GM19463 (cell line): ENCODE data around the gene PSMA3.
A peak's percentile ranks its signal among the peaks of the same experiment; 100 is the strongest.

Experiments
- ATAC-seq: cut with Tn5 transposase; IDR thresholded peaks from one replicate; pipeline ENCODE4 v1.9.1; 2021; ENCODE audit warnings: mild to moderate bottlenecking, moderate library complexity; ENCODE audit not compliant: unreplicated experiment

The PSMA3 gene

GRCh38 chr14:58270628-58271027 lies 26.0 kb downstream of the PSMA3 start:
- no peak for ATAC-seq

GRCh38 chr14:58272588-58273372 lies 28.1 kb downstream of the PSMA3 start:
- ATAC-seq: no peak

GRCh38 chr14:58274881-58275280 lies 30.2 kb downstream of the PSMA3 start:
- ATAC-seq: no peak

GRCh38 chr14:58275527-58276190 lies 31.0 kb downstream of the PSMA3 start:
- no peak for ATAC-seq

GRCh38 chr14:58276208-58276607 lies 31.6 kb downstream of the PSMA3 start:
- ATAC-seq: no peak

- no peak for ATAC-seq
Measured at GRCh38 chr14:58278177-58278576, 33.5 kb downstream of the PSMA3 start.

GRCh38 chr14:58280954-58281787 lies 36.5 kb downstream of the PSMA3 start:
- peak; percentile 56 for ATAC-seq

- no peak for ATAC-seq
Measured at GRCh38 chr14:58281969-58282368, 37.3 kb downstream of the PSMA3 start.

- no peak for ATAC-seq
Measured at GRCh38 chr14:58282925-58283593, 38.4 kb downstream of the PSMA3 start.

- no peak for ATAC-seq
Measured at GRCh38 chr14:58283730-58284129, 39.1 kb downstream of the PSMA3 start.

GRCh38 chr14:58285132-58285531 lies 40.5 kb downstream of the PSMA3 start:
- ATAC-seq: no peak

- no peak for ATAC-seq
Measured at GRCh38 chr14:58287607-58288042, 43.0 kb downstream of the PSMA3 start.

GRCh38 chr14:58288106-58288792 lies 43.6 kb downstream of the PSMA3 start:
- ATAC-seq: no peak

GRCh38 chr14:58291646-58292045 lies 47.0 kb downstream of the PSMA3 start:
- no peak for ATAC-seq

- ATAC-seq: no peak
Measured at GRCh38 chr14:58292187-58292586, 47.5 kb downstream of the PSMA3 start.

GRCh38 chr14:58294201-58294600 lies 49.6 kb downstream of the PSMA3 start:
- ATAC-seq: no peak

- no peak for ATAC-seq
Measured at GRCh38 chr14:58296726-58297125, 52.1 kb downstream of the PSMA3 start.

- ATAC-seq: no peak
Measured at GRCh38 chr14:58297412-58297761, 52.7 kb downstream of the PSMA3 start.

- ATAC-seq: peak; percentile 80
Measured at GRCh38 chr14:58297762-58298476, 53.3 kb downstream of the PSMA3 start.
